GM15510 (cell line): ENCODE data around the gene CAMP.

Experiments
- POLR2A ChIP-seq: IDR thresholded peaks from 3 replicates; pipeline ENCODE4 v1.6.1; 2011; ENCODE audit warnings: borderline replicate concordance; ENCODE audit not compliant: insufficient read length; ENCODE audit errors: extremely low read depth

Gene CAMP

DNA sequence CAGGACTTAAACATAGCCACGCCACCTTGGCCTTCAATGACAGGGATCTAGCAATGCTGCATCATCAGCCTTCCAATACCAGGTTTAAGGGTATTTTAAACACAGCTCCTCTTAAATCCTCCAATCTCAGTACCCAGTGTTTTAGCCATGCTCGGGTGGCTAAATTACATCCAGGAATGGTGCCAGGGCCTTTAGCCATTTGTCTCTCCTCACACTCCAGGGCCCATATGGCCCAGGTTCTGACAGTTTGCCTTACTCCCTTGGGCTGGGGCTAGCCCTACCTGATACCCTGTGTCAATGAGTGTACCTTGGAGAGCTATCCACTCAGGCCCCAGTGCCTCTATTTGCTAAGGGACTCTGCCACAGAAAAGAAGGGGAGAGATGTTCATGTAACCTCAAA, 47.0 kb downstream of the CAMP start:
- TF ChIP-seq POLR2A: no peak

DNA sequence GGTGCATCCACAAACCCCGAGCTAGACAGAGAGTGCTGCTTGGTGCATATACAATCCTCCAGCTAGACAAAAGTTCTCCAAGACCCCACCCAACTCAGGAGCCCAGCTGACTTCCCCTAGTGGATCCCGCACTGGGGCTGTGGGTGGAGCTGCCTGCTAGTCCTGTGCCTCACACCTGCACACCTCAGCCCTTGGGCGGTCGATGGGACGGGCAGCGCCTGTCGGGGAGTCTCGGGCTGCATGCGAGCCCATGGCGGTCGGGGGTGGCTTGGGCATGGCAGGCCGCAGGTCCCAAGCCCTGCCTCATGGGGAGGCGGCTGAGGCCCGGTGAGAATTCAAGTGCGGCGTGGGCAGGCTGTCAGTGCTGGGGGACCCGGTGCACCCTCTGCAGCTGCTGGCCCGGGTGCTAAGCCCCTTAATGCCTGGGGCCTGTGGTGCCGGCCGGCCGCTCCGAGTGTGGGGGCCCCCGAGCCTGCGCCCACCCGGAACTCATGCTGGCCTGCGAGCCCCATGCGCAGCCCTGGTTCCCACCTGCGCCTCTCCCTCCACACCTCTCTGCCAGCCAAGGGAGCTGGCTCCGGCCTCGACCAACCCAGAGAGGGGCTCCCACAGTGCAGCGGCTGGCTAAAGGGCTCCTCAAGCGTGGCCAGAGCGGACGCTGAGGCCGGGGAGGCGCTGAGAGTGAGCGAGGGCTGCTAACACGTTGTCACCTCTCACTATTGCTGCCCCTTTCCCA, 48.6 kb downstream of the CAMP start:
- no peak for TF ChIP-seq POLR2A

DNA sequence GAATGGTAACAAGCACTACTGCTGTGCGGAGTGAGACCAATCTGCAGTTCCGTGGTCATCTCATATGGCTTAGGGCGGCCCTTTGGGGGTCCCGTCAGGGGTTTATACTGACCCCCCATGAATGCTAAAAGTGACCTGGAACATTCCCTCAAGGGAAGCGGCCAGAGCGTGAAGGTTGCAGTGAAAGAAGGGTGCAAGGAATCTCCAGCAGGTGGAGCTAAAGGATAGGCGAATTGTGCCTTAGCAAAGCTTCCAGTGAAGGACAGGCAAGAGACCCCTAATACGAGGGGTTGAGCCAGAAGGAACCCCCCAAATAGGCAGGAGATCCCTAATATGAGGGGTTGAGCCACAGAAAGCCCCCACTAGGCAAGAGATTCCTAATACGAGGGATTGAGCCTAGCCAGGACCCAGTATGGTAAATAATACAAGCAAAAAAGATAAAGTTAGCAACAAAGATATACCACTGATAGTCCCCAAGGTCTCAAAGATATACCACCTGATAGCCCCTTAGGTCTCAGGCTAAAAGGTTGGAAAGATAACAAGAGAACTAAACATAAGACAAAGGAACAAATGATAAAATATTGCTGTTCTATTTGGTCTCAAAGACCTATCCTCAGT, 50.4 kb downstream of the CAMP start:
- no peak for TF ChIP-seq POLR2A

DNA sequence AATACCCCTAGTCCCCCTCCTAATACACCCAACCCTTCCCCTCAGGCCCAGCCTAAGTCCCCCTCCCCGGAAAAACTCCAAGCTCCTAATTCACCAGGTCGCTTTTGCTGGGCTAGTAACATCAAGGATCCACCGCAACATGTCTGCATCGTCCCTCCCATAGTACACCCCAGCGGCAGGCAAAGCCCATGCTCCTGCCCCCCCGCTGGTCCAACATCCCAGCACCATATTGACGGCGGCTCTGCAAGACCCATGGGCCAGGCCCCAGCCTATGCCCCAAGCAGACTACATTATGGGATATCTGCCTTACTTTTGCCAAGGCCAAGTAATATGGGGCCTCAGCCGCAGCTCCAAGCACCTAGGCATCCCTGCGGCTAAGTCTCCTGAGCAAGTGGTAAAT, 51.2 kb downstream of the CAMP start:
- TF ChIP-seq POLR2A: no peak
